ENCODE results near the gene KATNAL1. TPM values are rescaled to one million over a fixed set of nuclear protein-coding genes. Genes with fewer than 3 reads are reported as not detected.
A peak's percentile ranks its signal among the peaks of the same experiment; 100 is the strongest.

The KATNAL1 gene
- total RNA-seq, 3 donors from 2014 or later: 3.3 to 5.2 (median 4.0) TPM

DNA sequence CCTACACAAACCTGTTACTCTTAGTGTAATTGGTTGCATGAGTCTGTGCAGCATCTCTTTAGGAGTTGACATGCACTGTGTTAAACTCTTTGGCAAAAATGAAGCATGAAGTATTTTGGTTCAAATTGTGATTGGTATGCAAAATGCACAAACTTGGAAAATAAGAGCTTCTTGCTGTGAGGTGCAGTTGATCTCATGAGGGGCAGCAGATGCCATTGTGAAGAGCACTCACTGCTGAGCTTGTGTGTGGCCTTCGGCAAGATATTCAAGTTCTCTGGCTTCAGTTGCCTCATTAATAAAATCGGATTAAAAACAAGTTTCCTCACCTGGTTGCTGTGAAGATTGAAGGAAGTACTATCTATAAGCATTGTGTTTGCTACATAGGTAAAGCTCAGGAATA, 142.3 kb downstream of the KATNAL1 start:
- H3K9me3 Mint-ChIP-seq: no peaks in the 10 kb centered on the region
- ATAC-seq (no peak), DNase-seq (no peak)
- H3K4me3 Mint-ChIP-seq: no peak overlapping the region
- no peaks in the 10 kb centered on the region for H3K27me3 Mint-ChIP-seq (ENCODE audit: low read depth)
- peaks cover 11% of the 10 kb centered on the region for H3K4me1 Mint-ChIP-seq (ENCODE audit: low read depth)
- no peaks in the 10 kb centered on the region for H3K36me3 Mint-ChIP-seq (ENCODE audit: insufficient read depth)

DNA sequence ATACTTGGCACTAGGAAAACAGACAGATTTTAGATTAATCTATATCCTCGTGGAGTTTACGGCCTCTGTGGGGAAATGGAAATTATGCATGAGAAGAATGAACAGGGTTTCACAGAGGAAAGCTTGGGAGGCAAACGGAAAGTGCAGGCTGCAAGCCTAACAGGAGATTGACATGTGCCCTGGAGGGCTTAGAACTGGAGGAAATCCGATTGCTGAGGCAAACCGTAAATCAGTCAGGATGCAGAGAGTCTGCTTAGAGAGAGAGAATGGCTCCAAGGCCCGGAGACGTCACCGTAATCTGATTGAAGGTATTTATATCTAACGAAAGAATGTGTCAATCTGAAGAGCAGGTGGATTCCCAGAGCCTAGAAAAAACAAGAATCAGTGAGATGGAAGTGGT, 143.2 kb downstream of the KATNAL1 start:
- Mint-ChIP-seq H3K4me3 (no peak overlapping the region), H3K27me3 (ENCODE audit: low read depth) (no peaks in the 10 kb centered on the region), H3K9me3 (no peaks in the 10 kb centered on the region), H3K4me1 (ENCODE audit: low read depth) (peaks cover 12% of the 10 kb centered on the region), H3K36me3 (ENCODE audit: insufficient read depth) (no peaks in the 10 kb centered on the region)
- DNase-seq (no peak), ATAC-seq (no peak)

DNA sequence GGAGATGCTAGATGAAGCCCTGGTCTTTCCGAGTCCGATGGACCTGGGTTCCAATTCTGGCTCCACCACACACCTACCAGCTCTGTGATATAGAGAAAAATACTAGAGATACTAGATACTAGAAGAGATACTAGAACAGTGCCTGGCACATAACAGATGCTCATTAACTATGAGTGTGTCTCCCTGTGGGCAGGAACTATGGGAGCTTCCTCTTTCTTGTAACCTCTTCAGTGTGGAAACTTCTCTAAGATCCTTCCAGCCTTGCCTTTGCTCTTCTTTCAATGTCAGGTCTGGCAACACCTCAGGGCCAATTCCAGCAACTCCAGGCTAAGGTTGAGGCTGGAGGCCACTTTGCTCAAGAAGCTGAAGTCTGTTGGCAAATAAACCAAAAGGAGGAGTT, 143.9 kb downstream of the KATNAL1 start:
- Mint-ChIP-seq H3K4me1 (ENCODE audit: low read depth) (peaks cover 19% of the 10 kb centered on the region), H3K36me3 (ENCODE audit: insufficient read depth) (no peaks in the 10 kb centered on the region), H3K9me3 (no peaks in the 10 kb centered on the region), H3K4me3 (no peak overlapping the region), H3K27me3 (ENCODE audit: low read depth) (no peaks in the 10 kb centered on the region)
- DNase-seq: no peak
- ATAC-seq: no peak

DNA sequence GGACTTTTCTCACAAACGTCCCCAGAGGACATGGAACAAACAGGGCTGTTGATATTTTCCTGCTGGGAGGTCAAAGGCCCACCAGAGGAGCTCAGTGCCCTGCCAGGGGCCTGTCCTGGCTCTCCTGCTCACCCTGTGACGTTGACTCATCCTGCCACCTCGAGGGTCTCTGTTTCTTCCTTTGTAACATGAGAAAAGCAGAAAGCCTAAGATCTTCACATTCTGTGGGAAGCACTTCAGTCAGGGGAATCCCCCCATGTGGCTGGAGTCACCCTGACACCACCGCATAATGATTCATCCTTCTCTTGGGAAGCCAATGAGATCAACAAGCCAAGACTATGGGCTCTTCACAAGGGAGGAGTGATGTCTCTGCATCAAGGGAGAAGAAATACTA, 147.9 kb downstream of the KATNAL1 start:
- H3K4me1 Mint-ChIP-seq (ENCODE audit: low read depth): peaks cover 46% of the 10 kb centered on the region

DNA sequence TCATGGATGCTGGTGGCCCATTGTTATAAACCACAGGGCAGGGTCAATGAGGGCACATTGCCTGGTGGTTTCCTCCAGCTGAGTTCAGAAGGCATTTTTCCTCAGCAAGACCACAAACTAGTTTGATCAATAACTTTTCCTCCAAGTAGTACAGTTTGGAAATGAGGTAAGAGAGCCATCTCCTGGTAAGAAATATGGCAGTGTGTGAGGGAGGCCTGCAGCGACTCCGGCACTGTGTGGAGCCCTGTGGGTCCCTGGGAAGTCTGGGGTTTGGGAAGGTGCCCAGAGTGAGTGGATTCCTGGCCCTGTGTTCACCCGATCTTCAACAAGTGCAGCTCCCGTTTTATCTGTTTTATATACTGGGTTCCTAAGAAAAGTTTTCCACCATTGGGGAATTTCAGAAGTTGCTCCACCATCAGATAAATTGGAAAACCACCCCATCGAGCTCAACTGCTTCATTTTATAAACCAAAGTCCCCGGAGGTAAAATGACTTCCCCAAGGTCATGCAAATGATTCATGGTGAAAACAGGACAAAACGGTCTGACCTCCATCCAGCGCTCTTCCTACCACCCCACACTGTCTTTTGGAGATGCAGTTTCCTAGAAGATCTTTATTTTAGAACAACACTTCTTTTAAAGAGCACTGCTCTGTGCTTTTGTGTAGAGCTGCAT, 148.4 kb downstream of the KATNAL1 start:
- Mint-ChIP-seq H3K27me3 (ENCODE audit: low read depth) (no peaks in the 10 kb centered on the region), H3K36me3 (ENCODE audit: insufficient read depth) (no peaks in the 10 kb centered on the region), H3K9me3 (no peaks in the 10 kb centered on the region), H3K4me1 (ENCODE audit: low read depth) (peaks cover 49% of the 10 kb centered on the region), H3K4me3 (no peak overlapping the region)
- DNase-seq (no peak), ATAC-seq (no peak)

More for the DNA sequence above, 147.9 kb downstream of the KATNAL1 start:
- Mint-ChIP-seq H3K27me3 (ENCODE audit: low read depth) (no peaks in the 10 kb centered on the region), H3K4me3 (no peak overlapping the region), H3K9me3 (no peaks in the 10 kb centered on the region), H3K36me3 (ENCODE audit: insufficient read depth) (no peaks in the 10 kb centered on the region)
- ATAC-seq: peak; percentile 97 to 99
- DNase-seq: no peak

DNA sequence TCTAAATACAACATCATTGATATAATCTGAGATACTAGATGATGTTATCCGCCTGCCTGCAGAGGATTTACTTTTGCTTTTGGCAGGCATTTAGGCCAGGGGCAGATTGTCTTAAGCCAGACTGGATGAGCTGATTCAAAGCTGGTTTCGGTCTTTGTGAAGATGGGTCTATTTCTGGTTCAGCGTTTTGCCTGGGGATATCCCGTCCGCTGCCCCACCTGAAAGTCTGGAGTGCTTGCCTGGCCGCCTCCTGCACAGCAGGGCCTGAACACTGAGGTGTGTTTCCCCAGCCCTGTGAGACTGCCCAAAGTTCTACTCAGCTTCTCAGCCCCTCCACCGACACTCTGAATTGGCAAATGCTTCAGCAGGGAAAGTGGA, 149.7 kb downstream of the KATNAL1 start:
- Mint-ChIP-seq H3K36me3 (ENCODE audit: insufficient read depth) (no peaks in the 10 kb centered on the region), H3K27me3 (ENCODE audit: low read depth) (no peaks in the 10 kb centered on the region)
- ATAC-seq: no peak

DNA sequence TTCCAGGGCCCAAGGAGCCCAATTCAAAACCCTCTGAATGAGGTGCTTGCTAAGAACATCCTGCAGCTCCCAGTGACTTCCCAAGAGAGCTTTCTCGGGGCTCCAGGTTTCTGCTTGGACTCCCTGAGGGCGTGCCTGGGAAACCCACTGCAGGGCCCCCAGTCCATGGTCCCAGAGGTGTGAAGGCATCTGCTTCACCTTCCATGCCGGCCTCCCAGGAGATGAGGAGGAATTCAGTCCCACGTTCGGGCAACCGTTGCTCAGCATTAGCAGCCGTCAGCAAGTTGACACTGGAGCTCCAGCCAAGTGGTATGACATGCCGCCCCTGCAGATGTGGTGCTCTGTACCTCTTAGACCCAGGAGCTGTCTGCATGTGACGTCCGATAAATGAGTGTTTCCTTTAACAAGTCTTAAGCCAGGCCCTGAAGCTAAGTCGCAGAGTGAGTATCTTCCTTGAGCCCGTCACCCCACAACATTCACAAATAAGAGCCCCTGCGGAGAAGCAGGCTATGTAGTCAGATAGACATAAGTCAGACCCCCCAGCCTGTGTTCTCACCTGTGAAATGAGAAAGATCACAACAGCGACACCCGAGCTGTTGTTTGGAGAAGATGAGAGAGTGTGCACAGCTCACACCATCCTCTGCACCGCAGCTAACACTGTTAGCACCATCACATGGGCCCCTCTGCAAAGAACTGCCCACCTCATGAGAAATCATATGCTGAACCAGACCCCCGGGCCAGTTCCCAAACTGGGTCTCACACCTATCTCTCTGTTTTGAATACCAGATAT, 150.3 kb downstream of the KATNAL1 start:
- peaks cover 63% of the 10 kb centered on the region for H3K4me1 Mint-ChIP-seq (ENCODE audit: low read depth)
- no peaks in the 10 kb centered on the region for H3K9me3 Mint-ChIP-seq
- no peaks in the 10 kb centered on the region for H3K27me3 Mint-ChIP-seq (ENCODE audit: low read depth)
- H3K36me3 Mint-ChIP-seq (ENCODE audit: insufficient read depth): no peaks in the 10 kb centered on the region
- ATAC-seq (no peak), DNase-seq (no peak)
- no peak overlapping the region for H3K4me3 Mint-ChIP-seq

More for the DNA sequence above, 149.7 kb downstream of the KATNAL1 start:
- peaks cover 57% of the 10 kb centered on the region for H3K4me1 Mint-ChIP-seq (ENCODE audit: low read depth)
- no peak overlapping the region for H3K4me3 Mint-ChIP-seq
- DNase-seq: no peak
- H3K9me3 Mint-ChIP-seq: no peaks in the 10 kb centered on the region

DNA sequence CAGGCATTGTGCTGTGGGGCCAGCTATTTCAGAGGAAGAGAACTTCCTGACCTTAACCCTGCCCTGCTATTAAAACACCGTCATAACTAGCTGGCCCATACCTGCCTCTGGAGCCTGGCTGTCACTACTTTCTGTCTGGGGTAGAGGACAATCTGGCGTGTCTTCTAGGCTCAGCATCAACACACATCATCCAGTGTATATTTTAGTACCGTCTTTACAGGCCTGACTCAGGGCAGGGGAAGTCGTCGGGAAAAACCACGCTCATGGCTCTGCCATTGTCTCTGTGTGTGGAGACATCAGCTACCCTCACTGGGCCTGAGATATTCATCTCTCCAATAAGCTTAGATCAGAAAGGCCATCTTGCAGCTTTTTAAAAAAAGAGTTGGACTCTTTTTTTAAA, 151.1 kb downstream of the KATNAL1 start:
- Mint-ChIP-seq H3K4me3 (no peak overlapping the region), H3K4me1 (ENCODE audit: low read depth) (peaks cover 71% of the 10 kb centered on the region), H3K9me3 (no peaks in the 10 kb centered on the region), H3K27me3 (ENCODE audit: low read depth) (no peaks in the 10 kb centered on the region), H3K36me3 (ENCODE audit: insufficient read depth) (no peaks in the 10 kb centered on the region)
- ATAC-seq (no peak), DNase-seq (no peak)

DNA sequence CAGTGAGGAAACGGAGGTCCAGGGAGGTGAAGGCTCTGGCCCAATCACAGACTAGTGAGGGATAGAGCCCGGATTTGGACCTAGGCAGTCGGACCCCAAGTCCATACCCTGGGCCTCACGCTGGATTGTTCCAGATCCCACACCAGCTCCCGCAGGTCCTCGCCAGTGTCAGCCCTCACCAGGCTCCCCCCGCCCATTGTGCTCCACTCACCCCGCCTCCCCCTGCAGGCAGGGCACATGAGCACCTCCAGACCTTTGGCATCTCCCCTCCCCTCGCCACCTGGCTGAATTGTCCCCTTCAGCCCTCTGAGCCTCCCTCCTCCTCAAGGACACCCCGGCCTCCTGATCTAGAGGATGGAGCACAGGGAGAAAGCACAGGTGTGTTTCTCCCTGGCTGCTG, 152.4 kb downstream of the KATNAL1 start:
- peaks cover 80% of the 10 kb centered on the region for H3K4me1 Mint-ChIP-seq (ENCODE audit: low read depth)

DNA sequence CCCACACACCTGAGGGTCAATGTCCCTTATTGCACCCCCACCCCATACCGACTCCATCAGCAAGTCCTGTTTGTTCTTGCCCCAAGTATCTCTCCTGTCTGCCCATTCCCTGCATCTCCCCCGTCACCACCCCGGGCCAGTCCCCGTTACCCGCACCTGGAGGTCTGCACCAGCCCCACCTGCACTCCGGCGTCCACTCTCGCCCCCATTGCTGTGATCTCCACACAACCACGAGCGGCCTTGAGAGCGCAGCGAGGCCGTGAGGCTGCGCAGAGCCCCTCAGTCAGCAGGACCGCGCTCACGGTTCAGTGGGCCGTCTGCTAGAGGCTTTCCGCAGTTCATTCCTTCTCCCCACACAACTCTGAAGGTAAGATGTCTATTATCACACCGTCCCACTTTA, 152.8 kb downstream of the KATNAL1 start:
- ATAC-seq: no peak

More for the DNA sequence above, 152.4 kb downstream of the KATNAL1 start:
- Mint-ChIP-seq H3K9me3 (no peaks in the 10 kb centered on the region), H3K27me3 (ENCODE audit: low read depth) (no peaks in the 10 kb centered on the region), H3K4me3 (no peak overlapping the region), H3K36me3 (ENCODE audit: insufficient read depth) (no peaks in the 10 kb centered on the region)
- ATAC-seq (no peak), DNase-seq (no peak)

DNA sequence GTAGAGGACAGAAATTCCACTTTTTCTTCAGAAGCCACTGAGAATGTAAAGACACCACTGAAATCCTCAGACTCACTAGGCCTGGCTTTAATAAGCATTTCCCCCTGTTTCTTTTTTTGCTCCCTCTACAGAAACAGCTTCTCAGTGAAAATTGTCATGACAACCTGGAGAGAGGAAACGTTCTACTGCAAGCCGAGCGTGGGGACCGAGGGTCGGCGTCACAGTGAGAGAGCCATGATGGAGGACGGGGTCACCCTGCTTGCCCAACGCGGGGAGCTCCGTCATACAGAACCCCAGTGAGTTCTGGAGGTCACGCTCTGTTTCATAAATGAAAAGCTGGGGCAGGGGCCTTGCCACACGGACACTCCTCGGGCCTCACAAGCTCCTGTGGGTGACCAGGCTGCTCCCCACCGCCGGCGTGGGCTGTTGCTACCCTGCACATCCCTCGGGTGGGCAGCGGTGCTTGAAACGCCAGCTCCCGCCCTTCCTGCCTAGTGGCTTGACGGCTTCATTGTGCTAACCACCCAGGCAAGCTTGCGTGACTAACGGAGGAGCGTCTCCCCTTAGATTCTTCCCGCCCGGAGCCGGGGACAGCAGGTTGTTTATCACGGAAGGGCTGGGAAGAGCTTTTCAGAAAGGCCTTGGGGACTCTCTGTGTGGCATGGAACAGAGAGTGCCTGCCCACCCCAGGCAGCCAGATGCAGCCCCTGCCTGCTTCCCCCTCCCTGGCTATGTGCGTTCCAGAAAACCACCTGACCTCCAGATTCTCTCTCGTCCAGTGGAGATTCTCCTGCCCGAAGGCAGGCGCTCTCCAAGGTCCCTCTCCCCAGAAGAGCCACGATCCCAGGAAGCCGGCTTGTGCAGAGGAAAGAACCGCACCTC, 153.6 kb downstream of the KATNAL1 start:
- no peaks in the 10 kb centered on the region for H3K9me3 Mint-ChIP-seq
- no peak overlapping the region for H3K4me3 Mint-ChIP-seq
- H3K36me3 Mint-ChIP-seq (ENCODE audit: insufficient read depth): no peaks in the 10 kb centered on the region
- H3K27me3 Mint-ChIP-seq (ENCODE audit: low read depth): no peaks in the 10 kb centered on the region
- DNase-seq: no peak
- no peak for ATAC-seq
- peaks cover 80% of the 10 kb centered on the region for H3K4me1 Mint-ChIP-seq (ENCODE audit: low read depth)

More for the DNA sequence above, 152.8 kb downstream of the KATNAL1 start:
- no peak overlapping the region for H3K4me3 Mint-ChIP-seq
- H3K36me3 Mint-ChIP-seq (ENCODE audit: insufficient read depth): no peaks in the 10 kb centered on the region
- peaks cover 80% of the 10 kb centered on the region for H3K4me1 Mint-ChIP-seq (ENCODE audit: low read depth)
- no peaks in the 10 kb centered on the region for H3K27me3 Mint-ChIP-seq (ENCODE audit: low read depth)
- H3K9me3 Mint-ChIP-seq: no peaks in the 10 kb centered on the region
- DNase-seq: no peak

Other genes starting within 250 kb of the KATNAL1 start
- not detected for gene UBE2L5, start 114.9 kb upstream of the KATNAL1 start, total RNA-seq
- gene HMGB1, start 158.4 kb upstream of the KATNAL1 start, total RNA-seq: 100 to 1,000 TPM; 372 to 448 (median 435) TPM